Sigmoid colon (tissue), 3 donors: ENCODE data around the gene GRIK1.

ENCODE experiments used
- CTCF ChIP-seq, 4 experiments: fragments of 450-650 bp in 3 of 4; fragments of 200-600 bp in 1 of 4; IDR thresholded peaks; one replicate each; pipeline ENCODE4 v1.5.1; 2016 to 2019; ENCODE audit warnings: antibody characterized with exemption in 4 of 4, mild to moderate bottlenecking in 3 of 4, moderate library complexity in 2 of 4
- POLR2A ChIP-seq, 2 donors: fragments of 450-650 bp; IDR thresholded peaks; one replicate each; pipeline ENCODE4 v1.6.1; 2016; ENCODE audit warnings: antibody characterized with exemption in 2 of 2, mild to moderate bottlenecking in 2 of 2, moderate library complexity in 2 of 2

- no peak for TF ChIP-seq CTCF (IDR thresholded peaks at IDR 0.05)
- no peak for TF ChIP-seq POLR2A (IDR thresholded peaks at IDR 0.05)
Measured at GRCh38 chr21:29726044-29726443, 213.8 kb downstream of the GRIK1 start.
